Measurements from ENCODE around the gene SCNN1A.

The SCNN1A gene

GRCh38 chr12:6368906-6369525, 6.3 kb downstream of the SCNN1A start:
- no peak for DNase-seq (ENCODE audit: low read depth)

- DNase-seq (ENCODE audit: low read depth) = no peak
These were observed 7.1 kb downstream of the SCNN1A start for GRCh38 chr12:6367969-6368892.

GRCh38 chr12:6367065-6367968, 8.0 kb downstream of the SCNN1A start:
- peak; percentile 56 for DNase-seq (ENCODE audit: low read depth)

GRCh38 chr12:6364044-6364374, 11.4 kb downstream of the SCNN1A start:
- DNase-seq (ENCODE audit: low read depth) = no peak

- DNase-seq (ENCODE audit: low read depth) = no peak
These were observed 11.9 kb downstream of the SCNN1A start for GRCh38 chr12:6363330-6364043.

- no peak for DNase-seq (ENCODE audit: low read depth)
These were observed 12.4 kb downstream of the SCNN1A start for GRCh38 chr12:6363010-6363329.

- DNase-seq (ENCODE audit: low read depth) = no peak
These were observed 13.0 kb downstream of the SCNN1A start for GRCh38 chr12:6362403-6362802.

GRCh38 chr12:6361834-6362233, 13.5 kb downstream of the SCNN1A start:
- DNase-seq (ENCODE audit: low read depth) = no peak

- DNase-seq (ENCODE audit: low read depth) = no peak
These were observed 14.5 kb downstream of the SCNN1A start for GRCh38 chr12:6360578-6361490.

GRCh38 chr12:6360080-6360571, 15.2 kb downstream of the SCNN1A start:
- no peak for DNase-seq (ENCODE audit: low read depth)

- DNase-seq (ENCODE audit: low read depth) = no peak
These were observed 16.5 kb downstream of the SCNN1A start for GRCh38 chr12:6358881-6359280.

- no peak for DNase-seq (ENCODE audit: low read depth)
These were observed 19.0 kb downstream of the SCNN1A start for GRCh38 chr12:6356374-6356820.

- DNase-seq (ENCODE audit: low read depth) = no peak
These were observed 19.6 kb downstream of the SCNN1A start for GRCh38 chr12:6355491-6356373.

GRCh38 chr12:6354495-6355393, 20.6 kb downstream of the SCNN1A start:
- no peak for DNase-seq (ENCODE audit: low read depth)

- no peak for DNase-seq (ENCODE audit: low read depth)
These were observed 22.9 kb downstream of the SCNN1A start for GRCh38 chr12:6352193-6353173.

- DNase-seq (ENCODE audit: low read depth) = no peak
These were observed 23.7 kb downstream of the SCNN1A start for GRCh38 chr12:6351622-6352021.

Measured in CMK (cell line).